ENCODE results near the gene MARCHF10. TPM values are rescaled to one million over a fixed set of nuclear protein-coding genes. Genes with fewer than 3 reads are reported as not detected.

The MARCHF10 gene
- total and polyA plus RNA-seq, 2 experiments from 2014 or later, result not detected

- Histone ChIP-seq H3K4me2 (no peak overlapping the region), H3K9me3 (ENCODE audit: low read depth) (no peaks in the 10 kb centered on the region), H4K20me1 (ENCODE audit: insufficient read depth, poor library complexity, severe bottlenecking) (no peaks in the 10 kb centered on the region), H3K9me2 (replicated peaks; ENCODE audit: insufficient read depth) (no peaks in the 10 kb centered on the region), H3K4me3 (no peak overlapping the region), H3K27me3 (no peaks in the 10 kb centered on the region), H3K79me2 (no peaks in the 10 kb centered on the region), H2AFZ (no peak overlapping the region), H3K4me1 (ENCODE audit: insufficient read depth) (peaks cover 10% of the 10 kb centered on the region), H3K27ac (no peak overlapping the region), H3K36me3 (replicated peaks; ENCODE audit: insufficient read depth, low read depth) (no peaks in the 10 kb centered on the region)
- TF ChIP-seq EZH2 (IDR thresholded peaks at IDR 0.05; ENCODE audit: borderline replicate concordance) (no peak), CTCF (IDR thresholded peaks at IDR 0.05; ENCODE audit: poor library complexity) (no peak), EZH2phosphoT487 (IDR thresholded peaks at IDR 0.05; ENCODE audit: low read depth, severe bottlenecking, unreplicated experiment) (no peak)
- WGBS (ENCODE audit: low lambda C conversion rate, missing lambda C conversion rate), result 88% methylated on average over 7 of the region's 7 CpGs
- no peak for DNase-seq (ENCODE audit: low spot score)
Measured at GRCh38 chr17:62818526-62818925, 10.4 kb upstream of the MARCHF10 start.

- H2AFZ ChIP-seq, result no peak overlapping the region
- peaks cover 10% of the 10 kb centered on the region for H3K4me1 ChIP-seq (ENCODE audit: insufficient read depth)
- 56% methylated on average over 6 of the region's 6 CpGs for WGBS (ENCODE audit: low lambda C conversion rate, missing lambda C conversion rate)
- no peak overlapping the region for H3K4me2 ChIP-seq
- no peak overlapping the region for H3K4me3 ChIP-seq
- H3K79me2 ChIP-seq, result no peaks in the 10 kb centered on the region
- H3K36me3 ChIP-seq (replicated peaks; ENCODE audit: insufficient read depth, low read depth), result no peaks in the 10 kb centered on the region
- TF ChIP-seq EZH2 (IDR thresholded peaks at IDR 0.05; ENCODE audit: borderline replicate concordance), result no peak
- TF ChIP-seq EZH2phosphoT487 (IDR thresholded peaks at IDR 0.05; ENCODE audit: low read depth, severe bottlenecking, unreplicated experiment), result no peak
- TF ChIP-seq CTCF (IDR thresholded peaks at IDR 0.05; ENCODE audit: poor library complexity), result no peak
- no peaks in the 10 kb centered on the region for H3K27me3 ChIP-seq
- no peaks in the 10 kb centered on the region for H3K9me2 ChIP-seq (replicated peaks; ENCODE audit: insufficient read depth)
- no peak for DNase-seq (ENCODE audit: low spot score)
- H3K27ac ChIP-seq, result no peak overlapping the region
- H4K20me1 ChIP-seq (ENCODE audit: insufficient read depth, poor library complexity, severe bottlenecking), result no peaks in the 10 kb centered on the region
- H3K9me3 ChIP-seq (ENCODE audit: low read depth), result no peaks in the 10 kb centered on the region
Measured at GRCh38 chr17:62816282-62816839, 8.2 kb upstream of the MARCHF10 start.

GRCh38 chr17:62809656-62810055 lies 1.5 kb upstream of the MARCHF10 start:
- TF ChIP-seq CTCF (IDR thresholded peaks at IDR 0.05; ENCODE audit: poor library complexity) (no peak), EZH2phosphoT487 (IDR thresholded peaks at IDR 0.05; ENCODE audit: low read depth, severe bottlenecking, unreplicated experiment) (no peak), EZH2 (IDR thresholded peaks at IDR 0.05; ENCODE audit: borderline replicate concordance) (no peak)
- no peaks in the 10 kb centered on the region for H3K36me3 ChIP-seq (replicated peaks; ENCODE audit: insufficient read depth, low read depth)
- WGBS (ENCODE audit: low lambda C conversion rate, missing lambda C conversion rate), result 92% methylated on average over 4 of the region's 4 CpGs

More at GRCh38 chr17:62809656-62810055, 1.5 kb upstream of the MARCHF10 start:
- Histone ChIP-seq H4K20me1 (ENCODE audit: insufficient read depth, poor library complexity, severe bottlenecking) (no peaks in the 10 kb centered on the region), H3K4me2 (no peak overlapping the region), H3K4me3 (no peak overlapping the region), H3K9me3 (ENCODE audit: low read depth) (no peaks in the 10 kb centered on the region), H3K9me2 (replicated peaks; ENCODE audit: insufficient read depth) (no peaks in the 10 kb centered on the region), H3K4me1 (ENCODE audit: insufficient read depth) (peaks cover 8% of the 10 kb centered on the region), H3K27me3 (no peaks in the 10 kb centered on the region), H3K79me2 (no peaks in the 10 kb centered on the region), H3K27ac (no peak overlapping the region), H2AFZ (no peak overlapping the region)
- no peak for DNase-seq (ENCODE audit: low spot score)

Data from hepatocyte (in vitro differentiated cells).